GM18502 (cell line): Measurements from ENCODE around the gene MNS1.
"Not testable (repeated sequence)": the region's sequence is repeated elsewhere in the genome, so short reads cannot be mapped to it uniquely, and the experiment has no call there.

ENCODE experiments used
- ATAC-seq: cut with Tn5 transposase; IDR thresholded peaks from one replicate; pipeline ENCODE4 v1.9.1; 2021; ENCODE audit warnings: mild to moderate bottlenecking; ENCODE audit not compliant: unreplicated experiment, poor library complexity

MNS1 gene, protein sequence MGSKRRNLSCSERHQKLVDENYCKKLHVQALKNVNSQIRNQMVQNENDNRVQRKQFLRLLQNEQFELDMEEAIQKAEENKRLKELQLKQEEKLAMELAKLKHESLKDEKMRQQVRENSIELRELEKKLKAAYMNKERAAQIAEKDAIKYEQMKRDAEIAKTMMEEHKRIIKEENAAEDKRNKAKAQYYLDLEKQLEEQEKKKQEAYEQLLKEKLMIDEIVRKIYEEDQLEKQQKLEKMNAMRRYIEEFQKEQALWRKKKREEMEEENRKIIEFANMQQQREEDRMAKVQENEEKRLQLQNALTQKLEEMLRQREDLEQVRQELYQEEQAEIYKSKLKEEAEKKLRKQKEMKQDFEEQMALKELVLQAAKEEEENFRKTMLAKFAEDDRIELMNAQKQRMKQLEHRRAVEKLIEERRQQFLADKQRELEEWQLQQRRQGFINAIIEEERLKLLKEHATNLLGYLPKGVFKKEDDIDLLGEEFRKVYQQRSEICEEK

GRCh38 chr15:56464893-56465520 is at the start of gene MNS1:
Gene MNS1, minus strand, starts transcription at chr15:56465137. Its CDS starts 165 bp downstream, at chr15:56464972.
- peak; percentile 99 for ATAC-seq

DNA sequence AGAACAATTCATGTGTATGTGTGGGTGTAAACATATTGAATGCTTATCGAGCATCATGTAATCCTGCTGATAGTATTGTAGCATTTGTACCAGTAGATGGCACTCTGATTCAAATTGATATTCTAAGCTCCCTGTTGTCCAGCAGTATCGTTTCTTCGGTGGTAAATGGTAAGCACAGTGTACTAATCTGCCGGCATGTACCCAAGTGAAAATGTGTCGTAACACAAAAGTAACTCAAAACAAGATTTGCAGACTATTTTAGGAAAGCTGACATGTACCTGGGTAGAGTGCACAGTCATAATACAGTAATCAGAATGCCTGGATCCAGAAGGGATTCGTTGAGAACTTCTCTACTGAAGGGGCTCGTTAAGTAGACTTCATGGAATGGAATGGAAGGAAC is 31.7 kb upstream of the MNS1 start:
- ATAC-seq, result peak; percentile 59

- ATAC-seq, result no peak
Measured at GRCh38 chr15:56495533-56495932, 30.6 kb upstream of the MNS1 start.

DNA sequence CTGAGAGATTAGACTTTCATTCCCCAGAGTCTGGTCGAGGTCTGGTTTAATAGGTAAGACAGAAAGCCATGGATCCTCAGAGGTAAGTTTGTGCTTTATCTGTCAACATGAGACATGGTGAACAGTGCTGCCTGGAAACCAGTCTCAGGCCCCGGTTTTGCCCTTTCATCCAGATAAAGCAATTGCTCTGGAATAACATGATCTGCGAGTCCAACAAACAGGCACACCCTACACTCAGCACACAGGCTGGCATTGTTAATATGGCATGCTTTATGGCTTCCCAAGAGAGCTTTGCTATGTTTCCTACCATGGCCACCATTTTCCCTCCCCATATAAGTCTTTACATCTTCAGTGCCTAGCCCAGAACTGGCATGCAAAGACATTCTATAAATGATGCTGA is 30.1 kb upstream of the MNS1 start:
- no peak for ATAC-seq

DNA sequence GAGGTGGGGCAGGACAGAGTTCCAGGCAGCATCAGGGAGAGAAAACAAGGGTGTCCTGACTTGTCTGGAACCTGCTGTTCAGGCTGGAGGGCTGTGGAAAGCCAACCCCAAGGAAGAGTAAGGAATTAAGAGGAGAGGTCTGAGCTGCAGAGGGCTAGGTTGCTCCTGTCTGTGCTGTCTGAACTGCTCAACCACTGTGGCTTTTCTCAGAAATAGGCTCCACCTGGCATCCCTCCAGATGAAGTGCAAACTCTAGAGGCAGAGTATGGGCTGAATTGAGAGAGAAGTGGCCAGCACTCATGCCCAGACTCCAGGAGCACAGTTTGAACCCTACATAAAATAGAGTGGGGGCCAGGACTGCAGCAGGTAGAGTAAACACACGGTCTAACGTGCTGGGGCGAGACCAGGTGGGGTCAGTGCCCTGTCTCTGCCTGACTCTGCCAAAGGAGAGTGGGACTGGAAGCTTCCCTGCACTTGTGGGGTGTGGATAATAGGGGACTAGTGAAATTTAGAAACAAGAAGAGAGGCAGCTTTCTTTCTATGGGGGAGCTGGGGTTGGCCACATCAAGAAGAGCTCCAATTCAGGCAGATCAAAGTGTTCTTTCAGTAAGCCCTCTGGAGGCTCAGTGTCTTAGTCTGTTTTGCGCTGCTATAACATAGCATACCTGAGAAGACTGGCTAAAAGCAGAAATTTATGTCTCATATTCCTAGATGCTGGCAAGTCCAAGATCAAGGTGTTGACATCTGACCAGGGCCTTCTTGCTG is 28.0 kb upstream of the MNS1 start:
- ATAC-seq, result no peak

GRCh38 chr15:56492236-56492635 is 27.3 kb upstream of the MNS1 start:
- no peak for ATAC-seq

DNA sequence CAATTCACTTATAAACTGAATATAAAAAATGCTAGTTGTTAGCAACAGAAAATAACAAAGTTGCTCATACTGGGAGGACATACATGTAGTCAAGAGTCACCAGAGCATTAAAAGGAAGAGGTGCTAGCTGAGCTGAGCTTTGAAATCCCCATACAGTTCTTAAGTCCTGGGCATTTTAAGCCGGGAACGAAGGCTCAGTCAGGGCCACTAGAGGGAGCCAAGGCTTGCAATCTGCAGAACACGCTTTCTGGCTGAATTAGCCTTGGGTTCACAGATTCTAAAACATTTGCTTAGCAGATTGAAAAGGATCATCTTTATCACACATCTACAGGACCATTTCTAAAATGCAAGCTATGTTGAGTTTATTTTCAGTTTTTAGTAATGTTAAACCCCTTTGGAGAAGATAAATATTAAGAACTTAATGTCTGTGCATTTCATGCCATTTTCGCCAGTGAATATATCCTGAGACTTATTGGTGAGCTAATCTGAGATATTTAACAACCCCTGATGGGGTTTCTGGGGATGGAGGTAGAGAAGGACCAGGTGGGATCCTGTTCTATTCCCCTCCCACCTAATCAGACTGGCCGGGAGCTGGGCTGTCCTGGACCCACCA is 26.3 kb upstream of the MNS1 start:
- ATAC-seq, result no peak

DNA sequence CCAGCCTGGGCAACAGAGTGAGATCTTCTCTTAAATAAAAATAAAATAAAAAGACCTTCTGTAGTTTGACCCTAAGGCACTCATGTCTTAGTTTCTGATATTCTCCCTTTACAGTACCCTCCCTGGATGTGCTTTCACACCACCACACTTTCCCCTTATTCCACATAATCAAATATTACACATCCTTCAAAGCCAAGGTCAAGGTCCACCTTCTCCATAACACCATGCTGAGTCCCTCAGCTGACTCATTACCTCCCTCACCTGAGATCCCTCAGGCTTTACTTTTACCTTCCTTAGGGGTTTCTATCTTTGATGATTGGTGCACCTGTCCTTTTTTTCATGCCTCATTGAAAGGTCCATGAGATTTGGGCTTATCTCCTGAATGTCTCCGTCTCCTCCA is 25.5 kb upstream of the MNS1 start:
- ATAC-seq, result no peak

DNA sequence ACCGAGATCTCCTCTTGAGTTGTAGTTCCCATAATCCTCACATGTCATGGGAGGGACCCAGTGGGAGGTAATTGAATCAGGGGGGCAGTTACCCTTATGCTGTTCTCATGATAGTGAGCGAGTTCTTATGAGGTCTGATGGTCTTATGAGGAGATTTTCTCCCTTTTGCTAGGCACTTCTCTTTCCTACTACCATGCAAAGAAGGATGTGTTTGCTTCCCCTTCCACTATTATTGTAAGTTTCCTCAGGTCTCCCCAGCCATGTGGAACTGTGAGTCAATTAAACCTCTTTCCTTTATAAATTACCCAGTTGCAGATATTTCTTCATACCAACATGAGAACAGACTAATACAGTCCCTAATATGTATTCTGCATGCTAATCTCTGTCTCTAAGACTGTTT is 21.3 kb upstream of the MNS1 start:
- not testable (repeated sequence) for ATAC-seq

- not testable (repeated sequence) for ATAC-seq
Measured at GRCh38 chr15:56485426-56485825, 20.5 kb upstream of the MNS1 start.

DNA sequence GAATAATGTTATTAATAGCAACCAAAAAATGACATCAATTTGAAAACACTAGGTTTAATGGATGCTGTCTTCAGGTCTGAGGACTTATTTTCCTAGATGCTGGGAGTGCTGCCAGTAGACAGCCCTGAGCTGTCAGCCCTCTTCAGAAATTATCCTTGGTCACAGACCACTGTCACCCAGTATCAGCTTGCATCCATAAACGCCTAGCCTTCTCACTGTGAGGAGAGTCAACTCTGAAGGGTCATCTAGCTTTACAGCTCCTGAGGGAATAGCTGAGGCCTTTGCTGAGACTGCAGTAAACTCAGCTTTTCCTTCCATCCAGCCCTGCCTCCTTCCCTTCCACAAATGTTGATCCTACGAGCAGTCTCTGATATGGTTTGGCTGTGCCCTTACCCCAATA is 19.4 kb upstream of the MNS1 start:
- ATAC-seq, result no peak

DNA sequence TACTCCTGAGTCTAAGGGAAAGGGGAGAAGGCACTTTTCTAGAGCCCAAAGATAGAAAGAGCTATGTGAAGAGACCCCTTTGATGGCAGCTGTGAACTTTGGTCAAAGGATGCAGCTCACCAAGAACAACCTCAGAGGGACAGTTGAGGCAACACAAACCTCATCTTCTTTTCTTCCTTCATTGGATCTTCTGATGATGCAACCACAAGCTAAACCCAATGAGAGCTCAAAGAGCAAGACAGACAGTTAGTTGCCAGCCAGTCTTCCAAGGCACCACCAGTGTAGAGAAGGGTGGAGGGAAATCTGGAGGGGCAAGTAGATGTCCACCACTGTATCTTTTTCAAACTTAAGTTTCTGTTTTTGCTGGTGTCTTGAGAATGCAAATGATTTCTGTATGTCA is 10.4 kb upstream of the MNS1 start:
- ATAC-seq, result no peak

DNA sequence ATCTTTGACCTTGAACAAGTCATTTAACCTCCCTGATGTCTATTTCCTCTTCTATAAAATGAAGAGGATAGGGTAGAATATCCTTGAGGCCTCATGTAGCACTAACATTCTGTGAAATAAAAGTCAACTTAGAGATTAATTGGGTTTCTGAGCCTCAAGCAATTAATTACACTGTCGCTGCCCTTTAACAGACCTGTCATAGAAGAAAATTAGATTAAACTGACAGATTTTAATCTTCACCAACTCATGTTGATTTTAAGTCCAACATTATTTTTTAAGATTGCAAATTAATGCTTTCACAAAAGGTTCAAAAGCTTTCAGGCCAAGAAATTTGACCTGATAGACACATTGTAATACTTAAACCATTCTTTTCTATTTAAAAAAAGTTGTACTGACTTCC is 8.1 kb upstream of the MNS1 start:
- no peak for ATAC-seq

- ATAC-seq, result no peak
Measured at GRCh38 chr15:56472278-56472677, 7.3 kb upstream of the MNS1 start.

DNA sequence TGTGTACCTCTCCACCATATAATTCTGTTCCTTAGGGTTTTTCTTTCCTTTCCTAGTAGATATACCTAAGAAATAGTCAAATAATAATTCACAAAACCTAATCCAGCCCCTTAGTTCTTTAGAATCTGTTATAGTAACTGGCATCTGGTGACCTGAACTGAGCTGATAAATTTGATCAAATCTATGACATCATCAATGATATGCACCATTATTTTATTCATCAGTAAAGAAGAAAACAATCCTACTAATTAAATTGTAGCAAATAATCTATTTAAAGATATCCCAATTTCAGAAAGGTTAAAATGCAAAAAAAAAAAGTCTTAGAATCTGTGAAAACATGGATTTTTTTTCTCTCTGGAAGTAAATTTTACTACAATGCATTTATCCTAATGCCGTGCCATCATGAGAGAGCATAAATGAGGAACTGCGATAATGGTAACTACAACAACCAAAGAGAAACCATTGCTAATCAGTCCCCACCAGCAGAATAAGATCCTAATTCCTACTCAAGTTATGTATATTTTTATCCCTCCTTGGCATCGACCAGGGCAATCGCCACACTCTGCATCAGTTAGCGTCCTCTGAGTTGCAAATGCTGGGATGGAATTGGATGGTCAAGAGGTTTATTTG is 6.6 kb upstream of the MNS1 start:
- ATAC-seq, result no peak

DNA sequence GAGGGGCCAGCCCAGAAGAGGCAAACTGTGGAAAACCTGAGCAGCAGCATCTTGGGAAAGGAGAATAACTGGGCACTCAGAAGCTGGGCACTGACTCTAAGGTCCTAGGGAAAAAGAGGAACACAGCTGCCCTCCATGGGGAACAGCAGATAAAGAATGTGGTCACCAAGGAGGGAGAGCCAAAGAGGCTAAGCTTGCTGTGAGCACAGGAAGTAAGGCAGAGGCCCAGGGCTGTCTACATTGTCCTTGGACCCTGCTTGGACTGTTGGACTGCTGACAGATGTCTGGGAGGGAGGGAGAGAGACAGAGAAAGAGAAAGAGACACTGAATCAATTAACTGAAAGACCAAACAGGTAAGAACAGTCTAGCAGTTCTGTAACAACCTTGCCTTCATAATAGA is 4.5 kb upstream of the MNS1 start:
- no peak for ATAC-seq

DNA sequence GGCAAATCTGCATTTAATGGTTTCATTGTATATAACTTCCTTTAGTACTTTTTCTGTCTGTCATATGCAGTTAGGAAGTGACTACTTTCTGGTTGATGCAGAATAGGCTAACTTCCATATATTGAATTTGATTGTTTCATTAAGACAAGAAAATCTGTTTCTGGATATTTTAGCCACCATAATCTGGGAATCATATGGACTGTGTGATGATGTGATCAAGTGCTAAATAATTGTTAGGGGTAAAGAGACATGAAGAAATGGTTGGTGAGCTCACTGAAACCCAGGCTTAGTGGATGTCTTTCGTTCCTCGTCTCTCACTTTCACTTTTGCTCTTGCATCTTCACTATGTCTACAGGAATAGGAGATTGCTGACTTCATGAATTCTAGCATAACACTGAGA is 3.5 kb upstream of the MNS1 start:
- no peak for ATAC-seq

DNA sequence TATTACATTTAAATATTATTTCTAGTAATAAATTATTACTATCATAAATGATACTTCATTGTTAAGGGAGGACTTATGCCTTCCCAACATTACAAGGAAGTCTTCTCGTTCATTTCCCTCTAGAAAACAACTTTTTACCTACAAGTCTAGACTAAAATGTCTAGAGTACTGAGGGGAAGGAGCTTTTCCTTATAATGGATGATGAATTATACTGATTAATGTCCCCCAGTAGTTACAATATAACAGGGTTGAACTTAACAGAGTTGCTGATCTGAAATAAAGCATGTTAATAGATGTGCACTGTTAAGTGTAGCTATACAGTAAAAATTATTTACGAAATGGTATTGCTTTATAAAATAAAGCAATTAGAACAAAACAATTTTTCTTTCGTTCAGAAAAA is 2.7 kb upstream of the MNS1 start:
- ATAC-seq, result no peak

DNA sequence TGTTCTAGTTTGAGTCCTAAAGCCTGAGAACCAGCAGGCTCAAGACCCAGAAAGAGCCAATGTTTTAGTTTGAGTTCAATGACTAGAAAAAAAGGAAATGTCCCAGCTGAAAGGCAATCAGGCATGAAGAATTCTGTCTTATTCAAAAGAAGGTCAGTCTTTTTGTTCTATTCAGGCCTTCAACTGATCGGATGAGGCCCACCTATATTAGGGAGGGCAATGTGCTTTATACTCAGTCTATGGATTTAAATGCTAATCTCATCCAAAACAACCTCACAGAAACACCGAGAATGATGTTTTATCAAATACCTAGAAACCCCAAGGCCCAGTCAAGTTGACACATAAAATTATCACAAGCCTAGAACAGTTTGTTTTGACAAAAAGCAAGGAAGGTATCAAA is 4.0 kb downstream of the MNS1 start:
- ATAC-seq, result no peak

GRCh38 chr15:56460071-56460470 is 4.9 kb downstream of the MNS1 start:
- no peak for ATAC-seq
